GM19239 (cell line): ENCODE measurements around the gene MCCD1.
A peak's percentile ranks its signal among the peaks of the same experiment; 100 is the strongest.
"Not testable (repeated sequence)": the region's sequence is repeated elsewhere in the genome, so short reads cannot be mapped to it uniquely, and the experiment has no call there.

Experiments used
- DNase-seq: peaks from one replicate; pipeline ENCODE4 v3.0.0; 2011; ENCODE audit warnings: low spot score; ENCODE audit not compliant: insufficient read length
- FAIRE-seq: peaks from 2 replicates; lab custom pipeline; 2011; peaks lifted over from hg19 to GRCh38; lab: Jason Lieb, UNC

Gene MCCD1

GRCh38 chr6:31541059-31541657 is 12.4 kb downstream of the MCCD1 start:
- FAIRE-seq: peak; percentile 60
- DNase-seq: no peak

- DNase-seq (peak; percentile 85), FAIRE-seq (peak; percentile 95)
These were observed 13.1 kb downstream of the MCCD1 start, which contains the start of gene DDX39B for GRCh38 chr6:31541658-31542521. Gene DDX39B (minus strand): TSS chr6:31542003. CDS start chr6:31540532, 1,471 bp downstream.

GRCh38 chr6:31543639-31544038 is 14.9 kb downstream of the MCCD1 start:
- FAIRE-seq: no peak
- DNase-seq: no peak

- FAIRE-seq: no peak
- DNase-seq: no peak
These were observed 15.9 kb downstream of the MCCD1 start for GRCh38 chr6:31544676-31545075.

- DNase-seq (no peak), FAIRE-seq (no peak)
These were observed 16.5 kb downstream of the MCCD1 start for GRCh38 chr6:31545291-31545690.

GRCh38 chr6:31546339-31546957 is 17.7 kb downstream of the MCCD1 start, which contains the start of gene ATP6V1G2:
Gene ATP6V1G2 (minus strand): TSS chr6:31546608. CDS start chr6:31546559, 49 bp downstream.
- FAIRE-seq (peak; percentile 93), DNase-seq (no peak)

- FAIRE-seq (peak; percentile 97), DNase-seq (peak; percentile 58)
These were observed 18.4 kb downstream of the MCCD1 start, which contains the start of gene NFKBIL1 for GRCh38 chr6:31546958-31547726. Gene NFKBIL1 (plus strand): TSS chr6:31547608. CDS start chr6:31547695, 87 bp downstream.

GRCh38 chr6:31547727-31548543 is 19.2 kb downstream of the MCCD1 start:
- FAIRE-seq (no peak), DNase-seq (no peak)

- DNase-seq: no peak
These were observed 19.7 kb downstream of the MCCD1 start for GRCh38 chr6:31548544-31548873.

GRCh38 chr6:31551371-31551770 is 22.6 kb downstream of the MCCD1 start:
- peak; percentile 84 for FAIRE-seq
- DNase-seq: not testable (repeated sequence)

More at GRCh38 chr6:31548544-31548873, 19.7 kb downstream of the MCCD1 start:
- FAIRE-seq: no peak

GRCh38 chr6:31556307-31556706 is 27.5 kb downstream of the MCCD1 start:
- FAIRE-seq (peak; percentile 79), DNase-seq (no peak)

- FAIRE-seq (no peak), DNase-seq (no peak)
These were observed 28.9 kb downstream of the MCCD1 start for GRCh38 chr6:31557443-31558317.

GRCh38 chr6:31558318-31558625 is 29.5 kb downstream of the MCCD1 start:
- DNase-seq (no peak), FAIRE-seq (no peak)

- DNase-seq (no peak), FAIRE-seq (peak; percentile 91)
These were observed 30.1 kb downstream of the MCCD1 start for GRCh38 chr6:31558631-31559500.

- FAIRE-seq (no peak), DNase-seq (no peak)
These were observed 30.8 kb downstream of the MCCD1 start for GRCh38 chr6:31559606-31559957.

- FAIRE-seq (peak; percentile 98), DNase-seq (peak; percentile 51)
These were observed 31.4 kb downstream of the MCCD1 start for GRCh38 chr6:31559958-31560696.

GRCh38 chr6:31560697-31561058 is 31.9 kb downstream of the MCCD1 start:
- FAIRE-seq (no peak), DNase-seq (no peak)
